GM13976 (cell line): ENCODE data around the gene KCNJ11.

ENCODE experiments used
- DNase-seq: peaks from one replicate; pipeline ENCODE4 v3.0.0; 2012; ENCODE audit warnings: low spot score
- in situ Hi-C: fragments of 300-500 bp; cut with MboI; formaldehyde crosslinking; loops from one replicate; pipeline ENCODE4 v1.12.0; 2022; ENCODE audit warnings: low sequenced_read_pairs, mixed read lengths, inconsistent platforms; ENCODE audit not compliant: unreplicated experiment
- TF ChIP-seq, protein P1 (sequence below): IDR thresholded peaks from 2 replicates; pipeline ENCODE4 v1.5.1; 2012; ENCODE audit warnings: borderline replicate concordance, mild to moderate bottlenecking; ENCODE audit not compliant: insufficient read depth; ENCODE audit errors: extremely low read depth, missing control alignments, control extremely low read depth

Gene KCNJ11

DNA sequence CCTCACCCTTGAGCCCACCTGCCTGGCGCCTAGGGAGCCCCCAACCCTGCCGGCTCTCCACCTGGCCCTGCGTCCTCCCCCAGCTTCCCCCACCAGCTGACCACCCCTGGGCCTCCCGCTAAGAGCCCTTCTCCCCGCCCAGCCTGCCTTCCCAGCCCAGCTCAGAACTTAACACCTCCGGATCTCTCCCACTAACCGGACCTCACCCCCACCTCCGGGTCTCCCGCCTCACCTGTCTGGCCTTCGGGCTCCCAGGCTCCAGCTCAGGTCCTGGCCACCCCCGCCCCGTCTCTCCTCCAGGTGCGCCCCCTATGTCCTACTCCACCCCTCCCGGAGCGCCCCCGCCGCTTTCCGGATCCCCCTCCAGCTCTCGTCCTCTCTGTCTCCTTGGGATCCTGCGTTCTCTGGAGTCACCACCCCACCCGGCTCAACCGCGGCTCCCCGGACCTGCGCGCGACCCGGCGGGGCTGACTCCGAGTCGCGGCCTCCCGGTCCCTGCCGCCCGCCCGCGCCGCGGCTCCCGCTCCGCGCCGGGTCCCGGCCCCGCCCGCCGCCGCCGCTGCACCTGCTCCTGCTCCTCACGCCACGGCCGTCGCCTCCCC lies at the start of gene KCNJ11:
KCNJ11 (minus strand) TSS at position 51 of the 602 bp plus-strand sequence. CDS start 568 bp downstream, outside the sequence.
- TF ChIP-seq, protein P1, sequence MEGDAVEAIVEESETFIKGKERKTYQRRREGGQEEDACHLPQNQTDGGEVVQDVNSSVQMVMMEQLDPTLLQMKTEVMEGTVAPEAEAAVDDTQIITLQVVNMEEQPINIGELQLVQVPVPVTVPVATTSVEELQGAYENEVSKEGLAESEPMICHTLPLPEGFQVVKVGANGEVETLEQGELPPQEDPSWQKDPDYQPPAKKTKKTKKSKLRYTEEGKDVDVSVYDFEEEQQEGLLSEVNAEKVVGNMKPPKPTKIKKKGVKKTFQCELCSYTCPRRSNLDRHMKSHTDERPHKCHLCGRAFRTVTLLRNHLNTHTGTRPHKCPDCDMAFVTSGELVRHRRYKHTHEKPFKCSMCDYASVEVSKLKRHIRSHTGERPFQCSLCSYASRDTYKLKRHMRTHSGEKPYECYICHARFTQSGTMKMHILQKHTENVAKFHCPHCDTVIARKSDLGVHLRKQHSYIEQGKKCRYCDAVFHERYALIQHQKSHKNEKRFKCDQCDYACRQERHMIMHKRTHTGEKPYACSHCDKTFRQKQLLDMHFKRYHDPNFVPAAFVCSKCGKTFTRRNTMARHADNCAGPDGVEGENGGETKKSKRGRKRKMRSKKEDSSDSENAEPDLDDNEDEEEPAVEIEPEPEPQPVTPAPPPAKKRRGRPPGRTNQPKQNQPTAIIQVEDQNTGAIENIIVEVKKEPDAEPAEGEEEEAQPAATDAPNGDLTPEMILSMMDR: peak; percentile 7
- peak; percentile 34 for DNase-seq
- in situ Hi-C loops: no loop called here

DNA sequence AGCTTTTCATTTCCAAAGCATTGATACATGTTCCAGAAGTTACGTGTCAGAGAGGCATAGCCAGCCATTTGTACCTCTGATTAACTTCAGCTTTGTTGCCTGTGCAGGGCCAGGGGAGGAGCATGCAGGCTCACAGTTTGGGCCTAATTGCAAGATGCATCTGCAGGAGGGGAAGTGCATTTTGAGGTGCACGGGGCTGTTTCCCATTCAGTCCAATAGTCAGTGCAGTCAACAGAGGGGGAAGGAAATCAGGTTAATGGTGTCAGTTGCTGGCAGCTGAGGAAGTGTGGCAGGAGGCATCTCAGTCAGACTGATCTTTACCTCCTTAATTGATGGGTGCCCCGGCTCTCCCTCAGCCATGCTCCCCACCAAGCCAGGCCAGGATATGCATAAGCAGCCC lies 48.9 kb upstream of the KCNJ11 start:
- DNase-seq: no peak
- in situ Hi-C loops: no loop called here
- TF ChIP-seq, protein P1: no peak

DNA sequence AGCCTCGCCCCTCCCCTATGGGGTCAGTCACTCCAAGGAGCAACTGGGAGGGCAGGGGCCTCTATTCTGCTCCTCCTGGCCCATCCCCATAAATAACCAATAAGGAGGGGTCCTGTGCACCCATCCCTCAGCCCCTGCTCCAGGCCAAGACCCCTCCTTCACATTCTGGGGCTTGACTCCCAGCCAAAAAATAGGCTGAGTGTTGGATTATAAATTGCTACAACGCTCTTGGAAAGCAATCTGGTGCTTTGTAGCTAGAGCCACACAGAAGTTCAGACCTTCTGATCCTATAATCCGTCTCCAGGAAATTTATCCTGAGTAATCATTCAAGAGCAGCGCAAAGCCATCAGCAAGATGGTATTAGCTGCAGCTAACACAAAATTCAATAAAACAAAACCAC lies 45.6 kb upstream of the KCNJ11 start:
- DNase-seq: no peak
- TF ChIP-seq, protein P1: no peak
- in situ Hi-C loops: no loop called here

DNA sequence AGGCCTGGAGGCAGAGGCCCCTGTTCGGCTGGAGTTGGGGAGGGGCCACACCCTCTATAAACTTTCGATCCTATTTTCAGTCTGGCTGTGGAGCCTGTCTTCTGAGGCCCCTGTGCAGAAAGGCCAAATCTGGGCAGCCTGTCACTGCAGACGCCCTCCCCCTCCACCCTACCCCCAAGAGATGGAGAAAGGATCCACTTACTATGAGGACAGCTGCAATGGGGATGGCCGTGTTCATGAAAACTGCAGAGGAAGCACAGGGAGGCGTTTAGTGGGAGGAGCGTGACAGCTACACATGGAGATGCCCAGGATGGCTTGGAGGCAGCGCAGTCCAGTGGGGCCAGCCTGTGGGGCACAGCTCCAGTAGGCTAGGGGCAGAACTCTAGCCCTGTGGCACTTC lies 43.5 kb upstream of the KCNJ11 start:
- in situ Hi-C loops: no loop called here
- no peak for DNase-seq
- TF ChIP-seq, protein P1: no peak

DNA sequence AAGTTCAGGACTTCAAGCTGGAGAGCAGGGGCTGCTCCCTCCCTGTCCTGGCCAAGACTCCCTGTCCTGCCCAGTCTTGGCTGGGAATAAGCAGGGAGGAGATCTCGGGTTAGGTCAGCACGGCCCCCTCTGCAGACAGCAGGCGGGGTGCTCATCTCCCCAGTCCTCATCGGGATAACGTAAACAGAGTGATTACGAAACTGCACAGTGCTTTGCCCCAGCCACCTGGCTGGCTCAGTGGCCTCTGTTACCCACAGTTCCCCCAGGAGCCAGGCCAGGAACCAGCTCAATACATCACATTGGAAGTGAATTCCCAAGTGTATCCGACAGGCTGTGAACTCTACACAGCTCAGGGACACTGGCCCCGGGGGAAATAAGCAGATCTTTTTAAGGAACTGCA lies 42.7 kb upstream of the KCNJ11 start:
- no peak for DNase-seq
- TF ChIP-seq, protein P1: no peak
- in situ Hi-C loops: no loop called here

DNA sequence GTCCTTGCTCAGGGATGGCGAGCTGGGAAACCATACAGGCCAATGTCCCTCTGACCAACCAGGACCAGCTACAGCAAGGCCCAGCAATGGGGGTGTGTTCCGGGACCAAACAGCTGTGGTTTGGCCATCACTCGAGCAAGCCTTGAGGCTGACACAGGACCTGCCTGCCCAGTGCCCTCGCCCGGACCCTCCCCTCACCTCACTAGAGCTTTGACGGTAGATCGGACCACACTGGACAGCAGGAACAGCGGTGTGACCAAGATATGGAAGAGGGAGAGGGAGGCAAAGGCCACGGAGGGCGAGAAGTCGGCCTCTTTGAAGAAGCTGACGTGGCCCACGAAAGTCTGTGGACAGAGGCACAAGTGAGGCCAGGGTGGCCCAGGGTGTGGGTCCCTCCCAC lies 42.2 kb upstream of the KCNJ11 start:
- no peak for DNase-seq
- in situ Hi-C loops: no loop called here
- TF ChIP-seq, protein P1: no peak

DNA sequence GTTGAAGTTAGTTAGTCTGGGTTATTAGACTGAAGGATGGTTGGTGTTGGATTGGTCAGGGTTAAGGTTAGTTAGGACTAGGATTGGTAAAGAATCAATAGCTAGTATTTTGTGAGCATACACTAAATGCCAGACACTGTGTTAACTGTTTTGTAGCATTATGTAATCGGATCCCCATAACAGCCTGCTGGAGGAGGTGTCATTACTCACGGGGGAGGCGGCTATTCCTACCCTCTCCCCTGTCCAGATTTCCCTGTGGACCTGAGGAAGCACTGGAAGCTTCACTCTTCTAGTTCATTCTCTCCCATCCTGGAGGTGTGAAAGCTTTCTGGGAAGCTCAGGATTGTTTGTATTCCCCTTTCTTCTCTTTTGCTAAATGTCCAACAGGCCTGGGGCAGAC lies 40.5 kb upstream of the KCNJ11 start:
- in situ Hi-C loops: no loop called here
- no peak for DNase-seq
- TF ChIP-seq, protein P1: no peak
